GM19025 (cell line): ENCODE measurements around the gene PRND.

Experiments used
- ATAC-seq: cut with Tn5 transposase; IDR thresholded peaks from one replicate; pipeline ENCODE4 v1.9.1; 2021; ENCODE audit warnings: mild to moderate bottlenecking, low read depth, moderate library complexity; ENCODE audit not compliant: unreplicated experiment

PRND gene

GRCh38 chr20:4775322-4776078, 53.8 kb downstream of the PRND start:
- no peak for ATAC-seq

- no peak for ATAC-seq
These were observed 54.4 kb downstream of the PRND start for GRCh38 chr20:4776079-4776630.
